IgD-negative memory B cell (primary cell): ENCODE results near the gene KIRREL1. TPM values are rescaled to one million over a fixed set of nuclear protein-coding genes. Genes with fewer than 3 reads are reported as not detected.

ENCODE experiments used
- H3K27ac Mint-ChIP-seq, 3 donors: one replicate each; pipeline ENCODE4 v1.8.0; 2020 to 2022; ENCODE audit warnings: mild to moderate bottlenecking in 3 of 3, mixed read lengths in 3 of 3, moderate library complexity in 1 of 3
- H3K27me3 Mint-ChIP-seq: one replicate; pipeline ENCODE4 v1.8.0; 2021; ENCODE audit warnings: mixed read lengths
- H3K36me3 Mint-ChIP-seq: one replicate; pipeline ENCODE4 v1.8.0; 2020; ENCODE audit warnings: mild to moderate bottlenecking, mixed read lengths
- H3K4me1 Mint-ChIP-seq, 3 donors: one replicate each; pipeline ENCODE4 v1.8.0; 2020 to 2022; ENCODE audit warnings: mixed read lengths in 3 of 3, mild to moderate bottlenecking in 1 of 3
- H3K4me3 Mint-ChIP-seq, 4 donors: one replicate each; pipeline ENCODE4 v1.8.0; 2020 to 2022; ENCODE audit warnings: mild to moderate bottlenecking in 4 of 4, mixed read lengths in 4 of 4, moderate library complexity in 3 of 4
- H3K9me3 Mint-ChIP-seq, 3 donors: one replicate each; pipeline ENCODE4 v1.8.0; 2020 to 2021; ENCODE audit warnings: mixed read lengths in 3 of 3, mild to moderate bottlenecking in 1 of 3
- polyA plus RNA-seq: library from polyadenylated mRNA; unstranded; fragments of 300-500 nt; fragmentation: Illumina TruSeq; gene quantifications from one replicate; pipeline ENCODE4 v1.2.3, GENCODE V29; 2021

The KIRREL1 gene
- polyA plus RNA-seq, 1 donor from 2014 or later = not detected

- peaks cover 0 to 9% (median 7%) of the 10 kb centered on the region in 3 donors for H3K4me1 Mint-ChIP-seq
- H3K4me3 Mint-ChIP-seq = no peak overlapping the region
- no peaks in the 10 kb centered on the region for H3K9me3 Mint-ChIP-seq
- H3K36me3 Mint-ChIP-seq = peaks cover 2% of the 10 kb centered on the region
- H3K27me3 Mint-ChIP-seq = peaks cover 28% of the 10 kb centered on the region
- no peak overlapping the region for H3K27ac Mint-ChIP-seq
Measured at GRCh38 chr1:157988002-157988401, 5.4 kb upstream of the KIRREL1 start.

GRCh38 chr1:157992031-157992832, 1.2 kb upstream of the KIRREL1 start:
- peak overlapping the region; percentile 2 to 94 (median 40) for H3K4me3 Mint-ChIP-seq
- H3K9me3 Mint-ChIP-seq = no peaks in the 10 kb centered on the region
- H3K27me3 Mint-ChIP-seq = peaks cover 35% of the 10 kb centered on the region

GRCh38 chr1:157992833-157993146, 655 bp upstream of the KIRREL1 start:
- Mint-ChIP-seq H3K4me3 (peak overlapping the region in 3 of 4 donors; percentile 67 to 94 (median 67)), H3K27me3 (peaks cover 38% of the 10 kb centered on the region), H3K4me1 (peaks cover 0 to 9% (median 7%) of the 10 kb centered on the region in 3 donors), H3K9me3 (no peaks in the 10 kb centered on the region), H3K27ac (no peak overlapping the region), H3K36me3 (peaks cover 2% of the 10 kb centered on the region)

More at GRCh38 chr1:157992031-157992832, 1.2 kb upstream of the KIRREL1 start:
- Mint-ChIP-seq H3K27ac (no peak overlapping the region), H3K4me1 (peaks cover 0 to 9% (median 7%) of the 10 kb centered on the region in 3 donors), H3K36me3 (peaks cover 2% of the 10 kb centered on the region)

- Mint-ChIP-seq H3K4me3 (peak overlapping the region in 3 of 4 donors; percentile 50 to 70 (median 56)), H3K36me3 (peaks cover 2% of the 10 kb centered on the region), H3K27me3 (peaks cover 31% of the 10 kb centered on the region), H3K9me3 (no peaks in the 10 kb centered on the region), H3K27ac (no peak overlapping the region), H3K4me1 (peaks cover 0 to 9% (median 7%) of the 10 kb centered on the region in 3 donors)
Measured at GRCh38 chr1:157993918-157994605, 617 bp downstream of the KIRREL1 start.

- H3K4me3 Mint-ChIP-seq = peak overlapping the region in 3 of 4 donors; percentile 9 to 70 (median 29)
- H3K9me3 Mint-ChIP-seq = no peaks in the 10 kb centered on the region
- peaks cover 30% of the 10 kb centered on the region for H3K27me3 Mint-ChIP-seq
- H3K27ac Mint-ChIP-seq = no peak overlapping the region
- peaks cover 0 to 9% (median 7%) of the 10 kb centered on the region in 3 donors for H3K4me1 Mint-ChIP-seq
- peaks cover 2% of the 10 kb centered on the region for H3K36me3 Mint-ChIP-seq
Measured at GRCh38 chr1:157994704-157995582, 1.5 kb downstream of the KIRREL1 start.

- no peaks in the 10 kb centered on the region for H3K9me3 Mint-ChIP-seq
- H3K4me1 Mint-ChIP-seq = peaks cover 0 to 9% (median 7%) of the 10 kb centered on the region in 3 donors
- H3K27ac Mint-ChIP-seq = peak overlapping the region in 1 of 3 donors; percentile 55
- no peak overlapping the region for H3K4me3 Mint-ChIP-seq
- peaks cover 27% of the 10 kb centered on the region for H3K27me3 Mint-ChIP-seq
- H3K36me3 Mint-ChIP-seq = peaks cover 2% of the 10 kb centered on the region
Measured at GRCh38 chr1:157995583-157996169, 2.2 kb downstream of the KIRREL1 start.

GRCh38 chr1:157996433-157996832, 3.0 kb downstream of the KIRREL1 start:
- Mint-ChIP-seq H3K36me3 (peaks cover 2% of the 10 kb centered on the region), H3K27me3 (peaks cover 24% of the 10 kb centered on the region), H3K4me3 (no peak overlapping the region), H3K9me3 (no peaks in the 10 kb centered on the region), H3K27ac (no peak overlapping the region), H3K4me1 (peaks cover 0 to 9% (median 7%) of the 10 kb centered on the region in 3 donors)

- Mint-ChIP-seq H3K4me3 (no peak overlapping the region), H3K27ac (no peak overlapping the region), H3K36me3 (no peaks in the 10 kb centered on the region), H3K27me3 (peaks cover 8% of the 10 kb centered on the region), H3K9me3 (no peaks in the 10 kb centered on the region), H3K4me1 (peaks cover 0 to 2% (median 0%) of the 10 kb centered on the region in 3 donors)
Measured at GRCh38 chr1:158000507-158000906, 7.1 kb downstream of the KIRREL1 start.

- Mint-ChIP-seq H3K4me3 (no peak overlapping the region), H3K9me3 (no peaks in the 10 kb centered on the region), H3K27ac (no peak overlapping the region), H3K27me3 (peaks cover 18% of the 10 kb centered on the region), H3K4me1 (peaks cover 0 to 2% (median 0%) of the 10 kb centered on the region in 3 donors), H3K36me3 (no peaks in the 10 kb centered on the region)
Measured at GRCh38 chr1:158002022-158002630, 8.7 kb downstream of the KIRREL1 start.

- peaks cover 0 to 2% (median 0%) of the 10 kb centered on the region in 3 donors for H3K4me1 Mint-ChIP-seq
- no peak overlapping the region for H3K27ac Mint-ChIP-seq
- no peaks in the 10 kb centered on the region for H3K36me3 Mint-ChIP-seq
- H3K4me3 Mint-ChIP-seq = no peak overlapping the region
- H3K27me3 Mint-ChIP-seq = peaks cover 22% of the 10 kb centered on the region
- H3K9me3 Mint-ChIP-seq = no peaks in the 10 kb centered on the region
Measured at GRCh38 chr1:158002631-158003405, 9.4 kb downstream of the KIRREL1 start.

- no peaks in the 10 kb centered on the region for H3K36me3 Mint-ChIP-seq
Measured at GRCh38 chr1:158003406-158003800, 10.0 kb downstream of the KIRREL1 start.

GRCh38 chr1:158005224-158005623, 11.8 kb downstream of the KIRREL1 start:
- no peaks in the 10 kb centered on the region for H3K36me3 Mint-ChIP-seq
- H3K27ac Mint-ChIP-seq = no peak overlapping the region
- peaks cover 26% of the 10 kb centered on the region for H3K27me3 Mint-ChIP-seq
- no peaks in the 10 kb centered on the region for H3K9me3 Mint-ChIP-seq
- peaks cover 0 to 2% (median 0%) of the 10 kb centered on the region in 3 donors for H3K4me1 Mint-ChIP-seq
- no peak overlapping the region for H3K4me3 Mint-ChIP-seq

More at GRCh38 chr1:158003406-158003800, 10.0 kb downstream of the KIRREL1 start:
- peak overlapping the region in 1 of 4 donors; percentile 68 for H3K4me3 Mint-ChIP-seq
- no peak overlapping the region for H3K27ac Mint-ChIP-seq
- H3K9me3 Mint-ChIP-seq = no peaks in the 10 kb centered on the region
- peaks cover 24% of the 10 kb centered on the region for H3K27me3 Mint-ChIP-seq
- peaks cover 0 to 2% (median 0%) of the 10 kb centered on the region in 3 donors for H3K4me1 Mint-ChIP-seq

- H3K27ac Mint-ChIP-seq = no peak overlapping the region
- H3K36me3 Mint-ChIP-seq = no peaks in the 10 kb centered on the region
- H3K9me3 Mint-ChIP-seq = no peaks in the 10 kb centered on the region
- no peak overlapping the region for H3K4me3 Mint-ChIP-seq
- peaks cover 0 to 2% (median 0%) of the 10 kb centered on the region in 3 donors for H3K4me1 Mint-ChIP-seq
- peaks cover 32% of the 10 kb centered on the region for H3K27me3 Mint-ChIP-seq
Measured at GRCh38 chr1:158007180-158007579, 13.7 kb downstream of the KIRREL1 start.
